GM12801 (cell line): ENCODE results near the gene TTC36.

Experiments used
- CTCF ChIP-seq: IDR thresholded peaks from one replicate; pipeline ENCODE4 v1.5.1; 2011; ENCODE audit warnings: control low read depth; ENCODE audit not compliant: insufficient read length; ENCODE audit errors: extremely low read depth

Gene TTC36

GRCh38 chr11:118529584-118530175 lies 2.4 kb downstream of the TTC36 start:
- TF ChIP-seq CTCF: no peak

GRCh38 chr11:118530180-118530682 lies 3.0 kb downstream of the TTC36 start:
- TF ChIP-seq CTCF: no peak

- no peak for TF ChIP-seq CTCF
Observed at GRCh38 chr11:118530683-118531596, 3.7 kb downstream of the TTC36 start, which contains the start of gene TMEM25. Gene TMEM25 (plus strand): TSS chr11:118531192. CDS start chr11:118531802, 610 bp downstream.

GRCh38 chr11:118531597-118532084 lies 4.4 kb downstream of the TTC36 start:
- TF ChIP-seq CTCF: no peak

GRCh38 chr11:118532091-118532490 lies 4.8 kb downstream of the TTC36 start:
- no peak for TF ChIP-seq CTCF

- no peak for TF ChIP-seq CTCF
Observed at GRCh38 chr11:118532852-118533768, 5.8 kb downstream of the TTC36 start.
